ENCODE data around the gene KCNQ1. TPM values are rescaled to one million over a fixed set of nuclear protein-coding genes. Genes with fewer than 3 reads are reported as not detected.

Gene KCNQ1
- total RNA-seq, 1 donor from 2014 or later = 0.86 TPM

GRCh38 chr11:2408671-2409070 lies 36.1 kb upstream of the KCNQ1 start:
- Mint-ChIP-seq H3K4me1 (no peaks in the 10 kb centered on the region), H3K9me3 (no peaks in the 10 kb centered on the region), H3K4me3 (no peak overlapping the region), H3K27ac (ENCODE audit: unreplicated experiment) (no peak overlapping the region), H3K36me3 (ENCODE audit: low read depth) (no peaks in the 10 kb centered on the region), H3K27me3 (ENCODE audit: low read depth) (no peaks in the 10 kb centered on the region)
- TF ChIP-seq CTCF (conservative IDR thresholded peaks at IDR 0.05) = no peak
- DNase-seq (ENCODE audit: low read depth, low spot score) = no peak

- H3K9me3 Mint-ChIP-seq = no peaks in the 10 kb centered on the region
- no peaks in the 10 kb centered on the region for H3K27me3 Mint-ChIP-seq (ENCODE audit: low read depth)
- H3K27ac Mint-ChIP-seq (ENCODE audit: unreplicated experiment) = no peak overlapping the region
- H3K4me3 Mint-ChIP-seq = no peak overlapping the region
- DNase-seq (ENCODE audit: low read depth, low spot score) = no peak
- H3K36me3 Mint-ChIP-seq (ENCODE audit: low read depth) = no peaks in the 10 kb centered on the region
- H3K4me1 Mint-ChIP-seq = no peaks in the 10 kb centered on the region
- no peak for TF ChIP-seq CTCF (conservative IDR thresholded peaks at IDR 0.05)
These were observed 35.7 kb upstream of the KCNQ1 start for GRCh38 chr11:2409126-2409525.

DNA sequence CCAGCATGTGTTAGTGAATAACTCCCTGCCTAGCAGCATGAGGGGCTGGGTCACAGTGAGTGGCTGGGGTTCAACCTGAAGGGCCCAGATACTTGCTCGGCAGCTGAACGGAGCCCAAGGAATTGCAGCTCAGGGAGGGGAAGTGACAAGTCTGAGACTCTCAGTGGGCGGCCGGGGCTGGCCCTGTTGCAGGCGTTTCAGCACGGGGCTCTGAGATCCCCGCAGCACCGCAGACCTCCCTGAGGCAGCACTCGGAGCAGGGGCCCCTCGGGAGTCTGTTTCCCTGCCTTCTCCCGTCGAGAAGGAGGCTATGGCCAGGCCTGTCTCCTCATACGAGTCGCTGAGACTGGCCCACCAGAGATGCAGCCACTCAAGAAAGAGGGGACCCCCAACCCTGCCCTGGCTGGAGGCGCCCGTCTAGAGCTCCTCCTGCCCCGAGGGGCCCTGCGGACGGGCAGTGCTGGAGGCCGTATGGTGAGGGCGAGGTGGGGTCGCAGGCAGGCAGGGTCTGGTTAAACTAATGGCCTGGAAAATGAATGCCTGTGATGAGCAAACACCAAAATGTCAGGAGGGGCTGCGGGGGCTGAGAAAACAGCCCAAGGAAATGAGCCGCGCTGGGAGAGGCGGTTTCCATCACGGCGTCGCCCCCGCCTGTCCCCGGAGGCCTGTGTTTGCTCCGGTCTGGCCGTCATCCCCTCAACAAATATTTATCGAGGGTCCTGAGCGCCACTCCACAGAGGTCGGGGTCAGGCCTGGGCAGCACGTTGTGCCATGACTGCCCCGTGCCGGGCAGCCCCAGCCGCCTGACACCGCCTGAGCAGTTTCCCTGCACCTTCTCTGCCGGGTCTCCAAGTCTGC lies 35.0 kb upstream of the KCNQ1 start:
- Mint-ChIP-seq H3K4me3 (no peak overlapping the region), H3K36me3 (ENCODE audit: low read depth) (no peaks in the 10 kb centered on the region), H3K27me3 (ENCODE audit: low read depth) (no peaks in the 10 kb centered on the region), H3K27ac (ENCODE audit: unreplicated experiment) (no peak overlapping the region), H3K4me1 (no peaks in the 10 kb centered on the region), H3K9me3 (no peaks in the 10 kb centered on the region)
- no peak for TF ChIP-seq CTCF (conservative IDR thresholded peaks at IDR 0.05)
- DNase-seq (ENCODE audit: low read depth, low spot score) = no peak

DNA sequence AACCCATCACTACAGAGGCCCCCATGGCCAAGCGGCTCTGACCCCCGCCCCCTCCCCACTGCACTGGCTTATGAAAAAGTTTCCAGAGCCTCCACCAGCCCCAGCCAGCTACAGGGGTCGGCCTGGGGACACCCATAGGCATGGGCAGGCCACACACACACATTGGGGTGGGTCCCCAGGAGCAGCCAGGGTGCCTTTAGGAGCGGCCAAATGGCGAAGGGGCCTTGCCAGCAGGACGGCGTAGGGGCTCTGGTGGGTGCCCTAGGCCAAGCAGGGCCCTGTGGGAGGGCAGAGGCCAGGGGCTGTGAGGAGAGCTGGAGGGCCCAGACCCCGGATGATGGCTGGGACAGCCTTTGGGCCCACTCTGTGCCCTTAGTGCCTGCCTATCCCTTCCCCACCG lies 34.2 kb upstream of the KCNQ1 start:
- H3K9me3 Mint-ChIP-seq = no peaks in the 10 kb centered on the region
- no peak overlapping the region for H3K4me3 Mint-ChIP-seq
- no peak for DNase-seq (ENCODE audit: low read depth, low spot score)
- H3K27ac Mint-ChIP-seq (ENCODE audit: unreplicated experiment) = no peak overlapping the region
- no peaks in the 10 kb centered on the region for H3K27me3 Mint-ChIP-seq (ENCODE audit: low read depth)
- H3K36me3 Mint-ChIP-seq (ENCODE audit: low read depth) = no peaks in the 10 kb centered on the region
- H3K4me1 Mint-ChIP-seq = no peaks in the 10 kb centered on the region
- no peak for TF ChIP-seq CTCF (conservative IDR thresholded peaks at IDR 0.05)

DNA sequence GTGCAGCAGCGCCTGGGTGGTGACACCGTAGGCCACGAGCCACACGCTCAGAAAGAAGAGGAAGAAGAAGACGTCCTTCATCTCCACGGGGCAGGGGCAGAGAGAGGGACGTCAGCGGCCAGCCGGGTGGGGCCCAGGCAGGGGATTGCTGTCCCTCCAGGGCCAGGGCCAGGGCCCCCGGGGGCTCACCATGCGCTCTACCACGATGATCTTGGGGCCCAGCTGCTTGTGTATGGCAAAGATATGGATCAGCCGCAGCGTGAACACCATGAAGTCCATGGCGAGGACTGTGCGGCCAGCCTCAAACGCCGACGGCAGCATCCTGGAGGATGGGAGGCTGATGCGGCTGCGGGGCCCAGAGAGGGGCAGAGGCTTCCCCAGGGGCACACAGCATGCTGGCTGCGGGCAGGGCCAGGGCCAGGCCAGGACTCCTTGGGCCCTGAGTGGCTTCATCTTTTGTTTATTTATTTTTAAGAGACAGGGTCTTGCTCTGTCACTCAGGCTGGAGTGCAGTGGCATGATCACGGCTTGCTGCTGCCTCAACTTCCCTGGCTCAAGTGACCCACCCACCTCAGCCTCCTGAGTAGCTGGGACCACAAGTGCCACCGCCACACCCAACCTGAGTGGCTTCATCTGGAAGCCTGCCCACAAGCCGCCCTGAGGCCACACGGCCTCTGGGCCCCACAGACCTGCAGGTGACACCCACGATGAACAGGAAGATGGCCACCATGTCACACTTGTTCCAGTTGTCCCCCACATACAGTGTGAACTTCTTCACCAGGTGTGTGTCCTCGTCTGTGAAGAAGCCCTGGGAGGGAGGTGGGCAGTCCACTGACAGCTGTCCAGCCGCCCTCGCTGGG lies 33.1 kb upstream of the KCNQ1 start:
- Mint-ChIP-seq H3K9me3 (no peaks in the 10 kb centered on the region), H3K27ac (ENCODE audit: unreplicated experiment) (no peak overlapping the region), H3K36me3 (ENCODE audit: low read depth) (no peaks in the 10 kb centered on the region), H3K4me3 (no peak overlapping the region), H3K4me1 (no peaks in the 10 kb centered on the region), H3K27me3 (ENCODE audit: low read depth) (no peaks in the 10 kb centered on the region)
- no peak for TF ChIP-seq CTCF (conservative IDR thresholded peaks at IDR 0.05)
- DNase-seq (ENCODE audit: low read depth, low spot score) = no peak
